HG02981 (cell line): Measurements from ENCODE around the gene AGAP3.

Experiments used
- ATAC-seq: cut with Tn5 transposase; IDR thresholded peaks from one replicate; pipeline ENCODE4 v1.9.1; 2021; ENCODE audit warnings: mild to moderate bottlenecking, moderate library complexity; ENCODE audit not compliant: unreplicated experiment

The AGAP3 gene

GRCh38 chr7:151073990-151074389 lies 12.3 kb upstream of the AGAP3 start:
- ATAC-seq, result no peak

GRCh38 chr7:151074817-151075661 lies 11.2 kb upstream of the AGAP3 start:
- no peak for ATAC-seq

- ATAC-seq, result no peak
These were observed 10.7 kb upstream of the AGAP3 start for GRCh38 chr7:151075662-151075971.

- no peak for ATAC-seq
These were observed 10.3 kb upstream of the AGAP3 start for GRCh38 chr7:151075978-151076426.

- no peak for ATAC-seq
These were observed 9.2 kb upstream of the AGAP3 start for GRCh38 chr7:151076863-151077704.

GRCh38 chr7:151077705-151078232 lies 8.5 kb upstream of the AGAP3 start:
- no peak for ATAC-seq

- ATAC-seq, result no peak
These were observed 7.8 kb upstream of the AGAP3 start for GRCh38 chr7:151078233-151079040.

GRCh38 chr7:151079199-151079910 lies 6.9 kb upstream of the AGAP3 start:
- no peak for ATAC-seq

- ATAC-seq, result peak; percentile 2
These were observed 6.2 kb upstream of the AGAP3 start for GRCh38 chr7:151080067-151080521.

GRCh38 chr7:151080522-151081169 lies 5.6 kb upstream of the AGAP3 start, which contains the start of gene FASTK:
TSS of gene FASTK (minus strand) at chr7:151080809. CDS start at chr7:151080766, 43 bp downstream.
- ATAC-seq, result peak; percentile 74

GRCh38 chr7:151081170-151082101 lies 4.8 kb upstream of the AGAP3 start:
- ATAC-seq, result no peak

GRCh38 chr7:151082141-151083070 lies 3.9 kb upstream of the AGAP3 start:
- no peak for ATAC-seq

GRCh38 chr7:151083071-151083823 lies 3.0 kb upstream of the AGAP3 start, which contains the start of gene TMUB1:
TSS of gene TMUB1 (minus strand) at chr7:151083493. CDS start at chr7:151082563, 930 bp downstream.
- peak; percentile 41 for ATAC-seq

- ATAC-seq, result no peak
These were observed 2.5 kb upstream of the AGAP3 start for GRCh38 chr7:151083824-151084160.

GRCh38 chr7:151085329-151085690 lies 965 bp upstream of the AGAP3 start:
- no peak for ATAC-seq

GRCh38 chr7:151086802-151087244 lies 548 bp downstream of the AGAP3 start:
- no peak for ATAC-seq
